ENCODE measurements around the gene PDE4B. TPM values are rescaled to one million over a fixed set of nuclear protein-coding genes. Genes with fewer than 3 reads are reported as not detected.

PDE4B gene
- total and polyA plus RNA-seq, 10 of the 15 experiments (the other 5 are each of a cell fraction or from before 2014, with no cell fraction given) = 3.0 to 13.2 (median 5.7) TPM

- TF ChIP-seq BACH1 (IDR thresholded peaks at IDR 0.05; ENCODE audit: borderline replicate concordance) (no peak), RUNX3 (IDR thresholded peaks at IDR 0.05; ENCODE audit: low read length) (peak; percentile 23)
- ChIA-PET CTCF (interaction anchor here (1.1 to 3.0 kb wide), 6 partner anchors 8 to 171 kb away, joined by 3 to 15 read pairs (median 3); no protein-coding TSS in a partner anchor), SMC1A (ENCODE audit: uncharacterized antibody, unreplicated experiment) (interaction anchor here (0.9 to 4.8 kb wide), 11 partner anchors 9 to 156 kb away, joined by 3 to 21 read pairs (median 5); no protein-coding TSS in a partner anchor), RAD21 (ENCODE audit: unreplicated experiment) (interaction anchor here (1.0 to 1.6 kb wide), 2 partner anchors 11 to 32 kb away, joined by 5 to 6 read pairs; no protein-coding TSS in a partner anchor), POLR2A (interaction anchor here (1.1 kb wide), 1 partner anchor 17 kb away, joined by 3 read pairs; no protein-coding TSS in a partner anchor)
- H3K27me3 ChIP-seq (replicated peaks in 1 of 2; ENCODE audit: control insufficient read depth in 2 of 2, insufficient read depth in 2 of 2, low read length in 1 of 2) = no peaks in the 10 kb centered on the region
- DNase-seq (ENCODE audit: low read depth, low spot score) (no peak), ATAC-seq (peak; percentile 86), FAIRE-seq (no peak)
- no peak overlapping the region for H2AFZ ChIP-seq (ENCODE audit: control insufficient read depth, low read depth, low read length)
- in situ Hi-C loops (cut with MboI) (no loop called here), intact Hi-C loops (cut with micrococcal nuclease; ENCODE audit: unreplicated experiment) (no loop called here)
- H3K79me2 ChIP-seq (ENCODE audit: control insufficient read depth, insufficient read depth, low read length) = no peaks in the 10 kb centered on the region
- no peaks in the 10 kb centered on the region for H3K36me3 ChIP-seq (ENCODE audit: control insufficient read depth in 2 of 2, insufficient read depth in 2 of 2, low read length in 1 of 2)
- no peaks in the 10 kb centered on the region; the same call in 1 of the 2 replicates for H3K4me1 ChIP-seq (ENCODE audit: control insufficient read depth, insufficient read depth, low read length)
- 53% methylated on average over 2 of the region's 2 CpGs for WGBS (ENCODE audit: insufficient coverage, insufficient replicate concordance, low lambda C conversion rate, missing lambda C conversion rate)
- no peak overlapping the region for H3K4me3 ChIP-seq
- no peak overlapping the region for H3K27ac ChIP-seq (ENCODE audit: control insufficient read depth, insufficient read depth)
- H3K9me3 ChIP-seq (replicated peaks; ENCODE audit: control insufficient read depth, insufficient read depth, low read length) = peaks cover 3% of the 10 kb centered on the region; the same call in 2 of the 3 replicates
- H3K9ac ChIP-seq (ENCODE audit: control insufficient read depth, insufficient read depth, low read length) = no peak overlapping the region
- no peak overlapping the region for H3K4me2 ChIP-seq (ENCODE audit: control insufficient read depth, insufficient read depth)
- no TSS peak for BruUV-seq (replicated peaks)
- no peaks in the 10 kb centered on the region for H4K20me1 ChIP-seq (ENCODE audit: control insufficient read depth, insufficient read depth)
These were observed 620.6 kb downstream of the PDE4B start for GRCh38 chr1:66413136-66413837.

DNA sequence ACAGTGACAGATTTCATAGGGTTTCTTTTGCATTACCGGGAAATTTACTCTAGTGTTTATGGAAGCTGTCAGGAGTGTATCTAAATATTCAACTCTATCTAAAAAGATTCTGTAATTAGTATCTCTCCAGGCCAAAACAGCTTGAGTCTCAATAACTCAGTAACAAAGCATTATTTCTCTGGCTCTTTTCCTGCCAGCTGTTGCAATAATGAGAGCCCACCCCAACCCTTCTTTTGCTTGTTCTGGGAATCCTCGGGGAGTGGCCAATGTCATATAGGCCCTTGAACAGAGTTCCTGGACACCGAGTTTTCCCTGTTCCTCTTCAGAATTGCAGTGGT lies 621.1 kb downstream of the PDE4B start:
- Histone ChIP-seq H3K36me3 (ENCODE audit: control insufficient read depth in 2 of 2, insufficient read depth in 2 of 2, low read length in 1 of 2) (no peaks in the 10 kb centered on the region), H4K20me1 (ENCODE audit: control insufficient read depth, insufficient read depth) (no peaks in the 10 kb centered on the region), H3K9ac (ENCODE audit: control insufficient read depth, insufficient read depth, low read length) (no peak overlapping the region), H3K9me3 (replicated peaks; ENCODE audit: control insufficient read depth, insufficient read depth, low read length) (peaks cover 3% of the 10 kb centered on the region; the same call in 2 of the 3 replicates), H3K4me3 (no peak overlapping the region), H3K27me3 (replicated peaks in 1 of 2; ENCODE audit: control insufficient read depth in 2 of 2, insufficient read depth in 2 of 2, low read length in 1 of 2) (no peaks in the 10 kb centered on the region), H3K4me1 (ENCODE audit: control insufficient read depth, insufficient read depth, low read length) (no peaks in the 10 kb centered on the region; the same call in 1 of the 2 replicates), H3K27ac (ENCODE audit: control insufficient read depth, insufficient read depth) (no peak overlapping the region), H3K79me2 (ENCODE audit: control insufficient read depth, insufficient read depth, low read length) (no peaks in the 10 kb centered on the region), H3K4me2 (ENCODE audit: control insufficient read depth, insufficient read depth) (no peak overlapping the region), H2AFZ (ENCODE audit: control insufficient read depth, low read depth, low read length) (no peak overlapping the region)
- FAIRE-seq (no peak), ATAC-seq (no peak), DNase-seq (ENCODE audit: low read depth, low spot score) (no peak)
- in situ Hi-C loops (cut with MboI) = no loop called here
- ChIA-PET RAD21 (ENCODE audit: unreplicated experiment) (interaction anchor here (1.0 to 1.6 kb wide), 2 partner anchors 11 to 31 kb away, joined by 5 to 6 read pairs; no protein-coding TSS in a partner anchor), SMC1A (ENCODE audit: uncharacterized antibody, unreplicated experiment) (interaction anchor here (0.9 to 4.8 kb wide), 12 partner anchors 9 to 157 kb away, joined by 3 to 21 read pairs (median 5); no protein-coding TSS in a partner anchor), CTCF (interaction anchor here (1.1 to 3.0 kb wide), 8 partner anchors 9 to 172 kb away, joined by 3 to 15 read pairs (median 3); no protein-coding TSS in a partner anchor), POLR2A (interaction anchor here (1.1 kb wide), 1 partner anchor 16 kb away, joined by 3 read pairs; no protein-coding TSS in a partner anchor)
- intact Hi-C loops (cut with micrococcal nuclease; ENCODE audit: unreplicated experiment) = no loop called here
- 92% methylated on average over 3 of the region's 3 CpGs for WGBS (ENCODE audit: insufficient coverage, insufficient replicate concordance, low lambda C conversion rate, missing lambda C conversion rate)
- TF ChIP-seq, protein P1, sequence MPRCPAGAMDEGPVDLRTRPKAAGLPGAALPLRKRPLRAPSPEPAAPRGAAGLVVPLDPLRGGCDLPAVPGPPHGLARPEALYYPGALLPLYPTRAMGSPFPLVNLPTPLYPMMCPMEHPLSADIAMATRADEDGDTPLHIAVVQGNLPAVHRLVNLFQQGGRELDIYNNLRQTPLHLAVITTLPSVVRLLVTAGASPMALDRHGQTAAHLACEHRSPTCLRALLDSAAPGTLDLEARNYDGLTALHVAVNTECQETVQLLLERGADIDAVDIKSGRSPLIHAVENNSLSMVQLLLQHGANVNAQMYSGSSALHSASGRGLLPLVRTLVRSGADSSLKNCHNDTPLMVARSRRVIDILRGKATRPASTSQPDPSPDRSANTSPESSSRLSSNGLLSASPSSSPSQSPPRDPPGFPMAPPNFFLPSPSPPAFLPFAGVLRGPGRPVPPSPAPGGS (IDR thresholded peaks at IDR 0.05; ENCODE audit: borderline replicate concordance, insufficient read depth, low read depth, low read length, poor library complexity, severe bottlenecking) = no peak
- TF ChIP-seq PRDM15 (CRISPR knock-in tag; IDR thresholded peaks at IDR 0.05) (no peak), CHD2 (IDR thresholded peaks at IDR 0.05; ENCODE audit: borderline replicate concordance, low read depth, low read length) (no peak)
- no TSS peak for BruUV-seq (replicated peaks)

Measured in GM12878 (cell line).